A673 (cell line): ENCODE measurements around the gene TEC. TPM values are rescaled to one million over a fixed set of nuclear protein-coding genes. Genes with fewer than 3 reads are reported as not detected.

Source experiments
- BruUV-seq: library from RNA; stranded (reverse); fragments of 400-500 nt; replicated peaks from 2 replicates; lab custom pipeline; 2021; lab: Mats Ljungman, UMichigan
- CTCF ChIA-PET: fragments of 300-600 bp; sonication (Branson Sonifier 250); formaldehyde crosslinking; loops from one replicate; lab custom pipeline; 2022; ENCODE audit warnings: antibody characterized with exemption; lab: Charles Lee
- POLR2A ChIA-PET: fragments of 300-600 bp; sonication (Branson Sonifier 250); formaldehyde crosslinking; loops from one replicate; lab custom pipeline; 2022; ENCODE audit warnings: antibody characterized with exemption; ENCODE audit not compliant: low non-redundant PET; lab: Charles Lee
- DNase-seq: peaks from one replicate; pipeline ENCODE4 v3.0.0-alpha.2; 2015; ENCODE audit warnings: low spot score
- H3K27ac ChIP-seq: fragments of 200-600 bp; sonication (generic); 2 replicates; pipeline ENCODE4 v1.5.1; 2016; ENCODE audit warnings: mixed run types, low read depth, mild to moderate bottlenecking, mixed read lengths, antibody characterized with exemption, low read length; ENCODE audit not compliant: poor library complexity, severe bottlenecking
- H3K27me3 ChIP-seq: fragments of 200-600 bp; sonication (generic); replicated peaks from 2 replicates; pipeline ENCODE4 v1.6.1; 2017; ENCODE audit warnings: mixed run types, low read depth, mild to moderate bottlenecking, mixed read lengths, antibody characterized with exemption, low read length; ENCODE audit not compliant: insufficient read depth, poor library complexity
- H3K36me3 ChIP-seq: fragments of 200-600 bp; sonication (generic); 2 replicates; pipeline ENCODE4 v1.6.1; 2016; ENCODE audit warnings: mixed run types, mild to moderate bottlenecking, mixed read lengths, antibody characterized with exemption, low read length; ENCODE audit not compliant: insufficient read depth, poor library complexity, severe bottlenecking
- H3K4me1 ChIP-seq: fragments of 200-600 bp; sonication (generic); 2 replicates; pipeline ENCODE4 v1.6.1; 2017; ENCODE audit warnings: mixed run types, mild to moderate bottlenecking, mixed read lengths, antibody characterized with exemption, low read length; ENCODE audit not compliant: insufficient read depth, poor library complexity, severe bottlenecking
- H3K4me3 ChIP-seq: fragments of 200-600 bp; sonication (generic); 2 replicates; pipeline ENCODE4 v1.5.1; 2016; ENCODE audit warnings: low read depth, mixed run types, mild to moderate bottlenecking, mixed read lengths, low read length; ENCODE audit not compliant: poor library complexity, severe bottlenecking
- H3K9me3 ChIP-seq: fragments of 200-600 bp; sonication (generic); 2 replicates; pipeline ENCODE4 v1.6.1; 2016; ENCODE audit warnings: mixed run types, low read depth, mild to moderate bottlenecking, mixed read lengths, antibody characterized with exemption, low read length; ENCODE audit not compliant: poor library complexity, severe bottlenecking
- CTCF ChIP-seq: fragments of 300-800, 200-600 bp; sonication (generic); conservative IDR thresholded peaks from 2 replicates; pipeline ENCODE4 v1.5.1; 2017; ENCODE audit warnings: low read depth, mild to moderate bottlenecking, antibody characterized with exemption, low read length, moderate library complexity, mixed read lengths
- EZH2 ChIP-seq: fragments of 200-600 bp; sonication (generic); IDR thresholded peaks from 2 replicates; pipeline ENCODE4 v1.6.1; 2017; ENCODE audit warnings: borderline replicate concordance, low read depth, mild to moderate bottlenecking, mixed read lengths, antibody characterized with exemption, low read length; ENCODE audit not compliant: poor library complexity, severe bottlenecking
- intact Hi-C: fragments of 100-400 bp; cut with micrococcal nuclease; formaldehyde crosslinking; loops from one replicate; pipeline ENCODE4 v1.10.0; 2022; ENCODE audit not compliant: unreplicated experiment
- total RNA-seq: library from RNA; stranded (reverse); gene quantifications from 2 replicates; pipeline ENCODE4 v1.2.3, GENCODE V29; 2021

The TEC gene
- total RNA-seq, 1 experiment from 2014 or later = 6.8 TPM

- ChIA-PET POLR2A (no interaction called here), CTCF (no interaction called here)
- H3K27me3 ChIP-seq = no peaks in the 10 kb centered on the region
- intact Hi-C loops = loop anchor here (10.0 kb wide), 1 partner anchor 845 kb away; no protein-coding TSS in a partner anchor
- H3K9me3 ChIP-seq = no peaks in the 10 kb centered on the region
- H3K4me1 ChIP-seq = peaks cover 6% of the 10 kb centered on the region
- no peaks in the 10 kb centered on the region for H3K36me3 ChIP-seq
- BruUV-seq = no TSS peak
- no peak overlapping the region for H3K4me3 ChIP-seq
- DNase-seq = no peak
- no peak overlapping the region for H3K27ac ChIP-seq
- TF ChIP-seq EZH2 (no peak), CTCF (no peak)
These were observed 150.0 kb downstream of the TEC start for GRCh38 chr4:48119646-48120045.

GRCh38 chr4:48118081-48118480 lies 151.6 kb downstream of the TEC start:
- H3K27ac ChIP-seq = no peak overlapping the region
- TF ChIP-seq EZH2 (no peak), CTCF (no peak)
- intact Hi-C loops = no loop called here
- H3K36me3 ChIP-seq = no peaks in the 10 kb centered on the region
- no peaks in the 10 kb centered on the region for H3K27me3 ChIP-seq
- no peaks in the 10 kb centered on the region for H3K9me3 ChIP-seq
- ChIA-PET CTCF (interaction anchor here (0.7 kb wide), 1 partner anchor 9 kb away, joined by 3 read pairs; no protein-coding TSS in a partner anchor), POLR2A (no interaction called here)
- no TSS peak for BruUV-seq
- peaks cover 6% of the 10 kb centered on the region for H3K4me1 ChIP-seq
- H3K4me3 ChIP-seq = no peak overlapping the region
- DNase-seq = no peak

- no peak for TF ChIP-seq CTCF
- TF ChIP-seq EZH2 = no peak
- no TSS peak for BruUV-seq
- H3K36me3 ChIP-seq = no peaks in the 10 kb centered on the region
- no peak for DNase-seq
- H3K27me3 ChIP-seq = no peaks in the 10 kb centered on the region
- no peak overlapping the region for H3K4me3 ChIP-seq
- CTCF ChIA-PET = no interaction called here
- peaks cover 6% of the 10 kb centered on the region for H3K4me1 ChIP-seq
- no peak overlapping the region for H3K27ac ChIP-seq
- H3K9me3 ChIP-seq = no peaks in the 10 kb centered on the region
- intact Hi-C loops = no loop called here
- POLR2A ChIA-PET = no interaction called here
These were observed 153.1 kb downstream of the TEC start for GRCh38 chr4:48116582-48116981.
